Panc1 (cell line): ENCODE measurements around the gene RBM47. TPM values are rescaled to one million over a fixed set of nuclear protein-coding genes. Genes with fewer than 3 reads are reported as not detected.

Experiments used
- ATAC-seq: fragments of 200-7000 bp; cut with Tn5 transposase; 2 replicates; pipeline ENCODE4 v1.9.1; 2020; ENCODE audit warnings: mild to moderate bottlenecking, moderate library complexity
- BruUV-seq: library from RNA; stranded (reverse); fragments of 400-500 nt; replicated peaks from 2 replicates; lab custom pipeline; 2021; lab: Mats Ljungman, UMichigan
- CTCF ChIA-PET: fragments of 300-600 bp; sonication (Branson Sonifier 250); formaldehyde crosslinking; loops from one replicate; lab custom pipeline; 2022; ENCODE audit warnings: antibody characterized with exemption; lab: Charles Lee
- POLR2A ChIA-PET: fragments of 300-600 bp; sonication (Branson Sonifier 250); formaldehyde crosslinking; loops from one replicate; lab custom pipeline; 2022; ENCODE audit warnings: antibody characterized with exemption; lab: Charles Lee
- DNase-seq: peaks from one replicate; pipeline ENCODE4 v3.0.0-alpha.2; 2010; ENCODE audit warnings: low read depth, low spot score
- H3K27ac ChIP-seq: 2 replicates; pipeline ENCODE4 v1.5.1; 2011; ENCODE audit warnings: mild to moderate bottlenecking, low read length, inconsistent platforms
- H3K27me3 ChIP-seq: fragments of 200-500 bp; sonication (Bioruptor generic); 2 replicates; pipeline ENCODE4 v1.6.0; 2014; ENCODE audit warnings: low read length, inconsistent platforms; ENCODE audit not compliant: control insufficient read depth, insufficient read depth
- H3K36me3 ChIP-seq: fragments of 200-500 bp; sonication (Bioruptor generic); 2 replicates; pipeline ENCODE4 v1.5.1; 2014; ENCODE audit warnings: inconsistent platforms, mild to moderate bottlenecking, low read length, moderate library complexity; ENCODE audit not compliant: control insufficient read depth, insufficient read depth
- H3K4me1 ChIP-seq: 2 replicates; pipeline ENCODE4 v1.5.1; 2011; ENCODE audit warnings: inconsistent platforms, mild to moderate bottlenecking, low read length, moderate library complexity; ENCODE audit not compliant: control insufficient read depth, insufficient read depth
- H3K4me3 ChIP-seq, 2 experiments: 2 replicates each; pipeline ENCODE4 v1.5.1; 2011 to 2012; ENCODE audit warnings: low read depth in 2 of 2, low read length in 2 of 2, mild to moderate bottlenecking in 2 of 2, inconsistent platforms in 1 of 2, moderate library complexity in 1 of 2
- H3K9me3 ChIP-seq: fragments of 200-500 bp; sonication (Bioruptor generic); 2 replicates; pipeline ENCODE4 v1.5.1; 2014; ENCODE audit warnings: low read depth, mild to moderate bottlenecking, inconsistent platforms, low read length, moderate library complexity; ENCODE audit not compliant: control insufficient read depth, insufficient read depth
- POLR2AphosphoS5 ChIP-seq: IDR thresholded peaks from 2 replicates; pipeline ENCODE4 v1.6.1; 2012; ENCODE audit warnings: mild to moderate bottlenecking, low read depth, low read length, moderate library complexity
- SIN3A ChIP-seq: IDR thresholded peaks from 2 replicates; pipeline ENCODE4 v1.6.1; 2012; ENCODE audit warnings: low read depth, mild to moderate bottlenecking, low read length, moderate library complexity, borderline replicate concordance; ENCODE audit not compliant: insufficient read depth
- TCF7L2 ChIP-seq: IDR thresholded peaks from 2 replicates; pipeline ENCODE4 v1.6.1; 2011; ENCODE audit warnings: mild to moderate bottlenecking, low read depth, low read length, inconsistent platforms
- in situ Hi-C: cut with HindIII; loops from 2 replicates; pipeline ENCODE4 v1.10.0; 2016; ENCODE audit warnings: low sequenced_read_pairs, low pct_unique_long_range_greater_than_20kb
- intact Hi-C: fragments of 100-400 bp; cut with micrococcal nuclease; formaldehyde crosslinking; loops from one replicate; pipeline ENCODE4 v1.10.0; 2022; ENCODE audit not compliant: unreplicated experiment
- microRNA-seq: library from miRNA; unstranded; fragments of <30 nt; microRNA quantifications from one replicate; pipeline ENCODE4 v1.1.0, GENCODE V29; 2020; ENCODE audit not compliant: unreplicated experiment
- total RNA-seq: library from RNA; stranded (reverse); gene quantifications from one replicate; pipeline ENCODE4 v1.2.1, GENCODE V29; 2021; ENCODE audit not compliant: unreplicated experiment
- TF ChIP-seq, protein P1 (sequence below), 2 experiments: IDR thresholded peaks; 2 replicates each; pipeline ENCODE4 v1.6.1; 2011 to 2012; ENCODE audit warnings: low read depth in 2 of 2, control low read depth in 1 of 2, low read length in 1 of 2, mild to moderate bottlenecking in 1 of 2, moderate library complexity in 1 of 2; ENCODE audit not compliant: insufficient read depth in 1 of 2
- TF ChIP-seq, protein P2 (sequence below): fragments of 450-650 bp; IDR thresholded peaks from 2 replicates; pipeline ENCODE4 v1.5.1; 2017; ENCODE audit warnings: mild to moderate bottlenecking

Gene RBM47
- total RNA-seq, 1 experiment from 2014 or later = 2.0 TPM

- no peak for DNase-seq
- CTCF ChIA-PET = no interaction called here
- in situ Hi-C loops = no loop called here
- intact Hi-C loops = no loop called here
- ATAC-seq = no peak
- no peaks in the 10 kb centered on the region for H3K4me1 ChIP-seq
- no peaks in the 10 kb centered on the region for H3K9me3 ChIP-seq
- BruUV-seq = no TSS peak
- POLR2A ChIA-PET = no interaction called here
- TF ChIP-seq POLR2AphosphoS5 (no peak), SIN3A (no peak), TCF7L2 (no peak)
- TF ChIP-seq, protein P1, sequence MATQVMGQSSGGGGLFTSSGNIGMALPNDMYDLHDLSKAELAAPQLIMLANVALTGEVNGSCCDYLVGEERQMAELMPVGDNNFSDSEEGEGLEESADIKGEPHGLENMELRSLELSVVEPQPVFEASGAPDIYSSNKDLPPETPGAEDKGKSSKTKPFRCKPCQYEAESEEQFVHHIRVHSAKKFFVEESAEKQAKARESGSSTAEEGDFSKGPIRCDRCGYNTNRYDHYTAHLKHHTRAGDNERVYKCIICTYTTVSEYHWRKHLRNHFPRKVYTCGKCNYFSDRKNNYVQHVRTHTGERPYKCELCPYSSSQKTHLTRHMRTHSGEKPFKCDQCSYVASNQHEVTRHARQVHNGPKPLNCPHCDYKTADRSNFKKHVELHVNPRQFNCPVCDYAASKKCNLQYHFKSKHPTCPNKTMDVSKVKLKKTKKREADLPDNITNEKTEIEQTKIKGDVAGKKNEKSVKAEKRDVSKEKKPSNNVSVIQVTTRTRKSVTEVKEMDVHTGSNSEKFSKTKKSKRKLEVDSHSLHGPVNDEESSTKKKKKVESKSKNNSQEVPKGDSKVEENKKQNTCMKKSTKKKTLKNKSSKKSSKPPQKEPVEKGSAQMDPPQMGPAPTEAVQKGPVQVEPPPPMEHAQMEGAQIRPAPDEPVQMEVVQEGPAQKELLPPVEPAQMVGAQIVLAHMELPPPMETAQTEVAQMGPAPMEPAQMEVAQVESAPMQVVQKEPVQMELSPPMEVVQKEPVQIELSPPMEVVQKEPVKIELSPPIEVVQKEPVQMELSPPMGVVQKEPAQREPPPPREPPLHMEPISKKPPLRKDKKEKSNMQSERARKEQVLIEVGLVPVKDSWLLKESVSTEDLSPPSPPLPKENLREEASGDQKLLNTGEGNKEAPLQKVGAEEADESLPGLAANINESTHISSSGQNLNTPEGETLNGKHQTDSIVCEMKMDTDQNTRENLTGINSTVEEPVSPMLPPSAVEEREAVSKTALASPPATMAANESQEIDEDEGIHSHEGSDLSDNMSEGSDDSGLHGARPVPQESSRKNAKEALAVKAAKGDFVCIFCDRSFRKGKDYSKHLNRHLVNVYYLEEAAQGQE (IDR thresholded peaks at IDR 0.05; ENCODE audit: insufficient read depth in 1 of 2, low read depth in 2 of 2, low read length in 1 of 2) = no peak
- TF ChIP-seq, protein P2, sequence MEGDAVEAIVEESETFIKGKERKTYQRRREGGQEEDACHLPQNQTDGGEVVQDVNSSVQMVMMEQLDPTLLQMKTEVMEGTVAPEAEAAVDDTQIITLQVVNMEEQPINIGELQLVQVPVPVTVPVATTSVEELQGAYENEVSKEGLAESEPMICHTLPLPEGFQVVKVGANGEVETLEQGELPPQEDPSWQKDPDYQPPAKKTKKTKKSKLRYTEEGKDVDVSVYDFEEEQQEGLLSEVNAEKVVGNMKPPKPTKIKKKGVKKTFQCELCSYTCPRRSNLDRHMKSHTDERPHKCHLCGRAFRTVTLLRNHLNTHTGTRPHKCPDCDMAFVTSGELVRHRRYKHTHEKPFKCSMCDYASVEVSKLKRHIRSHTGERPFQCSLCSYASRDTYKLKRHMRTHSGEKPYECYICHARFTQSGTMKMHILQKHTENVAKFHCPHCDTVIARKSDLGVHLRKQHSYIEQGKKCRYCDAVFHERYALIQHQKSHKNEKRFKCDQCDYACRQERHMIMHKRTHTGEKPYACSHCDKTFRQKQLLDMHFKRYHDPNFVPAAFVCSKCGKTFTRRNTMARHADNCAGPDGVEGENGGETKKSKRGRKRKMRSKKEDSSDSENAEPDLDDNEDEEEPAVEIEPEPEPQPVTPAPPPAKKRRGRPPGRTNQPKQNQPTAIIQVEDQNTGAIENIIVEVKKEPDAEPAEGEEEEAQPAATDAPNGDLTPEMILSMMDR = no peak
- H3K36me3 ChIP-seq = no peaks in the 10 kb centered on the region
- no peak overlapping the region for H3K27ac ChIP-seq
- no peak overlapping the region for H3K4me3 ChIP-seq
- H3K27me3 ChIP-seq = no peaks in the 10 kb centered on the region
Observed at GRCh38 chr4:40375095-40375494, 254.6 kb downstream of the RBM47 start.

DNA sequence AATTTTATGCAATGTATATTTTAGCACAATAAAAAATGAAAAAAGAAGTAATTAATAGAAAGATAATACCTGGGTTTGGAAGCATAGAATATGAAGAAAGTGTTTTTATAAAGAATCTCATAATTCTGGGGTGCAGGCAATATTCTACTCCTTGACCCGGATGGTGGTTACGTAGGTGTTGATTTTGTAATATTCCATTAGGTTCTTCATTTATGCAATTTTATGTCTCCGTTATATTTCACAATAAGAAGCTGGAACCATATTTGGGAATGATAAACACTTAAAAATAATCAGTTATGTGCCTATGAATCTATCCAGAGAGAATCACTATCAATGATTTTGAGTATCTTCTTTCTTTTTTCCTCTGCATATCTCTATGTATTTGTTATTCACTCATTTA is 256.0 kb downstream of the RBM47 start:
- Histone ChIP-seq H3K27ac (no peak overlapping the region), H3K9me3 (no peaks in the 10 kb centered on the region), H3K27me3 (no peaks in the 10 kb centered on the region), H3K4me1 (no peaks in the 10 kb centered on the region), H3K4me3 (no peak overlapping the region), H3K36me3 (no peaks in the 10 kb centered on the region)
- intact Hi-C loops = no loop called here
- no peak for DNase-seq
- BruUV-seq = no TSS peak
- no peak for ATAC-seq
- POLR2A ChIA-PET = no interaction called here
- no peak for TF ChIP-seq SIN3A
- TF ChIP-seq TCF7L2 = no peak
- TF ChIP-seq, protein P2 = no peak
- TF ChIP-seq POLR2AphosphoS5 = no peak
- TF ChIP-seq, protein P1 (IDR thresholded peaks at IDR 0.05; ENCODE audit: insufficient read depth in 1 of 2, low read depth in 2 of 2, low read length in 1 of 2) = no peak
- in situ Hi-C loops = no loop called here
- CTCF ChIA-PET = no interaction called here

Small RNA genes within 50 kb of the gene (microRNA-seq; reads per million reads assigned to microRNA genes)
- not detected for gene MIR4802

Other genes with a start within 250 kb of the RBM47 start
- gene NSUN7, start 120.1 kb upstream of the RBM47 start, total RNA-seq = 1.1 TPM